DMS79 (cell line): ENCODE measurements around the gene ACD.
A peak's percentile ranks its signal among the peaks of the same experiment; 100 is the strongest.

ENCODE experiments used
- DNase-seq: peaks from one replicate; lab custom pipeline; 2025; lab: John Stamatoyannopoulos, UW

Gene ACD

DNA sequence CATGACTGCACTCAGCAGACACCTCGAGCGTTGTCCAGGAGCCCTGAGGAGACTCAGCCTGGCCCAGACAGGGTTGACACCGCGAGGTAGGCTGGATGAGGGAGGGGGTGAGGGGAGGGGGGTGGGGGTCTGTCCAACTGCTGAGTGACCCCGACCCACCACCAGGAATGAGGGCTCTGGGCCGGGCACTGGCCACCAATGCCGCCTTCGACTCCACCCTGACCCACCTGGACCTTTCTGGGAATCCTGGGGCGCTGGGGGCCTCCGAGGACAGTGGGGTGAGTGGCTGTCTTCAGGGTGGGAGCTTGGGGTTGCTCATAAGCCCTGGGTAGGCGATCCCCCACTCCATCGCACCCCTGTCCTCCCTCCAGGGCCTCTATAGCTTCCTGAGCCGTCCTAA, 12.4 kb downstream of the ACD start:
- no peak for DNase-seq

DNA sequence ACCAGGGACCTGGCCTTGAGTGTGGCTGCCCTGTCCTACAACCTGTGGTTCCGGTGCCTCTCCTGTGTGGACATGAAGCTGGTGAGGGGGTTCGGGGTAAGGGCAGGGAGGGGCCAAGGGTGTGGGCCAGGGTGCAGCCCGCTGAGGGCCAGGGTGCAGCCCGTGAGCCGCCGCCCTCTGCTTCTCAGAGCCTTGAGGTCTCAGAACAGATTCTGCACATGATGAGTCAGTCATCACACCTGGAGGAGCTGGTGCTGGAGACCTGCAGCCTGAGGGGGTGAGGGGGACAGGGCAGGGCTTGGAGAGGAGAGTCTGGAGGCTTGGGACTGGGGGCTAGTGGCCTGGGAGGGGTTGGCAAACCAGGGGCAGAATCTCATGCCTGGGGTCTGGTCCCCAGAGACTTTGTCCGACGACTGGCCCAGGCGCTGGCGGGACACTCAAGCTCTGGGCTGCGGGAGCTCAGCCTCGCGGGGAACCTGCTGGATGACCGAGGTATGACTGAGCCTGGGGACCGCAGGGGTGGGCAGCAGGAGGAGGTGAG, 12.9 kb downstream of the ACD start:
- DNase-seq: no peak

DNA sequence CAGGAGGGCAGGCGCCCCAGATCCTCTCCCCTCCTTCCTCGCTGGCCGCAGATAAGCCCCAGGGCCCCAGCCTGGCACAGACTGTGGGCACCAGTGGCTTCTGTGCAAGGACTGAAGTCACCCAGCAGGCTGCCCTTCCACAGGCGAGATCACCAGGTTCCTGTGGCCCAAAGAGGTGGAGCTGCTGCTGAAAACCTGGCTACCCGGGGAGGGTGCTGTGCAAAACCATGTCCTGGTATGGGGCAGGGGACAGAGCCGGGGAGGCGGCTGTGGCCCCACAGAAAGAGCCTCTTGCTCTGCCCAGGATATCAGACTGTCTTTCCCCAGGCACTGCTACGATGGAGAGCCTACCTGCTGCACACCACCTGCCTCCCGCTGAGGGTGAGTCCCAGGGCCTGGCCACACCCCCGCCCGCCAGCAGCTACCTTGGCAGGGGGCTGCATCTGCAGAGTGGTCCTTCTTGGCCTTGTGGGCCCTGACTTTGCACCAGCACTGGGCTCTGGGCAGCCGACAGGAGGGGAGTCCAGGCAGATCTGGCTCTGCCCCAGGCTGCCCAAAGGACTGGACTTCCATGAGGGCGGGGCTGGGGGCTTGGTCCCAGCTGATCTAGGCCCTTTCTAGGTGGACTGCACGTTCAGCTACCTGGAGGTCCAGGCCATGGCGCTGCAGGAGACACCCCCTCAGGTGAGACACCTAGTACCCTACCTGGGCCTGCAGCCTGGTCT, 14.5 kb downstream of the ACD start:
- no peak for DNase-seq

DNA sequence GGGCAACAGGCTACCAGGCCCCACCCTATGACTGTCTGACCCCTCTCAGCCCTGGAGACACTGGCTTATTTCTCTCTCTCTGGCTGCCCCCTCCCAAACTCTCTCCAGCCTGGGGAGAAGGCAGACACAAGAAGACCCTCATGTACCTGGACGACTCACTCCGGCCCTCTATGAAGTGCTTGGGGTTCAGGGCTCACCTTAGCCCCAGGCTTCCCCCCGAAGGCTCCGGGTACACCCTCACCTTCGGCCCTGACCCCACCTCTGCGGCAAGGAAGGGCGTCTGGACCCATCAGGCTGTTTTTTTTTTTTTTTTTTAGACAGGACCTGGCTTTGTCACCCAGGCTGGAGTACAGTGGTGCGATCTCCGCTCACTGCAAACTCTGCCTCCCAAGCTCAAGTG, 16.0 kb downstream of the ACD start:
- no peak for DNase-seq

DNA sequence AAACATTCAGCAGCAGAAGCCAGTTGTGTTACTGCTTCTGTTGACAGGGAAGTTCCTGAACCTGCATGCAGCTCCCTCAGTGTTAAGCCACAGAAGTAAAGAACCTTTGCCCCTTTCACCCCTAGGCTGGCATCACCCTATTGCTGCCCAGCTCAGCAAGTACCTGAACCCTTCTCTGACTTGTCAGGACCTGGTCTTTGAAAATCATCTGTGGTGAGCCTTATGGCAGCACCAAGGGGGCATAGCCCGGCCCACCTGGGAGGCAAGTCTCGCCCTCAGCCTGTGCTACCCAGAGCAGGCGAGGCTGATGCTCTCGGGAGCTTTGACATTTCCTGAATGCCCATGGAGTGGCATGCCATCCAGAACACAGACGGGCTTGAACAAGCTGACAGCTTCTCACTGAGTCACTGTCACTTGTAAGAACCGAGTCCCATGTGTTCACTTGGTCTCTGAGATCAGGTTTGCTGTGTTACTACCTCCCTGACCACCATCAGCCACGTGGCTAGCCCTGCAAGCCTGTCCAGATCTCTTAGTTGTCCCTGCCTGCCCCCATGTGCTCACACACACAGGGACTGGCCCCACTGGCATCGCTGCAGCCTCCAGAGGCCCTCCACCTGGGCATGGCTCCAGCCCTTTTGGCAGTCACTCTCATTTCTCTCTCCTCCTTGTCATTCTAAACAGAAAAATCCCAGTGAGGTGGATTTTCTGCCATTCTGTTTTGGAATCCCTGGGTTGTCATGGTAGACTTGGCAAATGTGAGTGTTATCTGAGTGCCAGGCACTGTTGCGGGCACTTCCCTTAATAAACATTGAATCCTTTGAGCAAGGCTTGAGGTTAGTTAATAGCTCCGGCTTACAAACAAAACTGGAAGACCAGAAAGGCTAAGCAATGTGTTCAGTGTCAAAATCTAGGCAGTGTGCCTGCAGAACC, 18.0 kb downstream of the ACD start:
- DNase-seq: peak; percentile 73

DNA sequence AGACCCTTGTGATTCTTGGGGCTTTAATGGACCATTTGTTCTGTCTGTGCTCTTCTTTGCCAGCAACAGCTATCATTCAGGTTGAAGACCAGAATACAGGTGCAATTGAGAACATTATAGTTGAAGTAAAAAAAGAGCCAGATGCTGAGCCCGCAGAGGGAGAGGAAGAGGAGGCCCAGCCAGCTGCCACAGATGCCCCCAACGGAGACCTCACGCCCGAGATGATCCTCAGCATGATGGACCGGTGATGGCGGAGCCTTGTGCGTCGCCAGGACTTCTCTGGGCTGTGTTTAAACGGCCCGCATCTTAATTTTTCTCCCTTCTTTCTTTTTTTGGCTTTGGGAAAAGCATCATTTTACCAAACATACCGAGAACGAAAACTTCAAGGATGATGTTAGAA, 22.4 kb downstream of the ACD start:
- DNase-seq: no peak

DNA sequence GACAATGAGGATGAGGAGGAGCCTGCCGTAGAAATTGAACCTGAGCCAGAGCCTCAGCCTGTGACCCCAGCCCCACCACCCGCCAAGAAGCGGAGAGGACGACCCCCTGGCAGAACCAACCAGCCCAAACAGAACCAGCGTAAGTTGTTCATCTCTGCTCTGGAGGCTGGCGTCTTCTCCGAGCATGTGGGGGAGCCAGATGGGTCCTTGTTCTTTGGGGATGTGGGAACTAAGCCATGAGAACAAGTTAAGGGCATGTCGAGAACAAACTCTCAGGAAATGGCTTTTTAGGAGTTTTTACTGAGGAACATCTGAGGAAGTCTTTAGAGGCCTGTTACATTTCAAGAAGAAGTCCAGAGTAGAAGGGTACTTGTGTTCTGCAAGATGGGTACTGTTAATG, 23.3 kb downstream of the ACD start:
- no peak for DNase-seq

DNA sequence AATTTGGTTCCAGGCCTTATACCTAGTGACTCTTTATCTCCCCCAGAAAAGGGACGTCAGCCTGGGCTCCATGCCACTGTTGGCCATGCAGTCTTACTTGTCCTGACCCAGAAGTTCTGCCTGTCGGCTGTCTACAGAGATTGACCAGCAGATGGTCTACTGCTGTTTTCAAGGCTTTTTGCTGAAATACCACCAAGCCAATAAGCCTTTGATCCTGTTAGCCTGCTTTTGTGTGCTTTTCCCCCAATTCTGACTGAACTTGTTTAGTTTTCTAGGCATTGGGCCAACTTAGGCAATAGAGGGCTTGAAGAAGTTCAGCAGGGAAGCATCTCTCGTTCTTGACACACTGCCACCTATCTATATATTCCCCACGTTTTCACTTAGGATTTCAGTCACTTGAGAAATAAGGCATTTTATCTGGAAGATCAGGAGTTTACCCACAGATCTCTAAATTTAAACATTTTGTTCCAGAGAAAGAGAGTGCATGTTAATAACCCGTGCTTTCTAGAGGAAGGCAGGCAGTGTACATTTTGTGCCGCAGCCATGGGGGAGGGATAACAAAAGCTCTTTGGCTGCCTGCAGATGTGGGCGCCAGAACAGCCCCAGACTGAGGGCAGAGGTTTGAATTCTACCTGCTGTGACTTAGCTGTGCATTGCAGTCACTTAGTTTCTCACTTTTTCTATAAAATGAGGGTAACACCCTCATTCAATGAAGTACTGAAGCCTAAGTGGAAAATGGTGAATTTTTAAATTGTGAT, 27.5 kb downstream of the ACD start:
- DNase-seq: no peak

DNA sequence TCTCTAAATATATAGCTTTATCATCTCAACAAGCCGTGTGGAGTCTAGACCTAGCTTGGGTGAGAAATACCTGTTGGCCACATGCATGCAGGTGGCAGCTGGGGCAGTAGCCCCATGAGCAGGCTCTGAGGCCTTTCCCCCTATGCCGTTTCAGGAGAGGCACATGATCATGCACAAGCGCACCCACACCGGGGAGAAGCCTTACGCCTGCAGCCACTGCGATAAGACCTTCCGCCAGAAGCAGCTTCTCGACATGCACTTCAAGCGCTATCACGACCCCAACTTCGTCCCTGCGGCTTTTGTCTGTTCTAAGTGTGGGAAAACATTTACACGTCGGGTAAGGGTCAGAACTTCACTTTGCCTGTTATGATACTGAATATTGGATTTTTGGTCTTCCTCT, 31.8 kb downstream of the ACD start:
- DNase-seq: no peak

DNA sequence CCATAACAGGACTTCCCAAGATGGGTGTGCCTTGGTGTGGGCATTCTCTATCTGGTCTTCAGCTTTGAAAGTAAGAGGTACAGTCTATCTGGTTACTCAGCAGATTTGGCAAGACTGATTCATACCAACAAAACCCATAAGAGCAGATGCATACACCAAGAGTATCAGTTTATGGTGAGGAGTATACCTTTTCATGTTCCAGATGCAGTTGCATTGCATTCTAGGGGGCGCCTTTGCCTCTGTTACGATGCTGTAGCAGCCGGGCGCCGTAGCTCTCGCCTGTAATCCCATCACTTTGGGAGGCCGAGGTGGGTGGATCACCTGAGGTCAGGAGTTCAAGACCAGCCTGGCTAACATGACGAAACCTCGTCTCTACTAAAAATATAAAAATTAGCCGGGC, 46.3 kb downstream of the ACD start:
- no peak for DNase-seq

DNA sequence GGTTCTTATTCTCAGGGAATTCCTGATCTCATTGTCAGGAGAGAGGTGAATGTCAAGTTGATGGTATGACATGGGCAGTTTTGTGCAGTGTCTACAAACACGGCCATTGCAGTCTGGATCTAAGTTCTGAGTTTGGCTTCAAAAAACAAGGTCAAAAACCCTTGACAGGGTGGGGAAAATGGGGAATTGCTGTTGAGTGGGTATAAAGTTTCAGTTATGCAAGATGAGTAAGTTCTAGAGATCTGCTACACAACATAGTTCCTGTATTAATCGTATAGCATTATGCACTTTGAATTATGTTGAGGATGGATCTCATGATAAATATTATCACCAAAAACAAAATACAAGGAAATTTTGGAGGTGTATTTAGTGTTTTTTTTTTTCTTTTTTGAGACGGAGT, 51.7 kb downstream of the ACD start:
- DNase-seq: no peak
